ENCODE results near the gene EPHB1. TPM values are rescaled to one million over a fixed set of nuclear protein-coding genes. Genes with fewer than 3 reads are reported as not detected.

Gene EPHB1
- total RNA-seq, 4 donors from 2014 or later, result 11.1 to 14.2 (median 13.0) TPM

DNA sequence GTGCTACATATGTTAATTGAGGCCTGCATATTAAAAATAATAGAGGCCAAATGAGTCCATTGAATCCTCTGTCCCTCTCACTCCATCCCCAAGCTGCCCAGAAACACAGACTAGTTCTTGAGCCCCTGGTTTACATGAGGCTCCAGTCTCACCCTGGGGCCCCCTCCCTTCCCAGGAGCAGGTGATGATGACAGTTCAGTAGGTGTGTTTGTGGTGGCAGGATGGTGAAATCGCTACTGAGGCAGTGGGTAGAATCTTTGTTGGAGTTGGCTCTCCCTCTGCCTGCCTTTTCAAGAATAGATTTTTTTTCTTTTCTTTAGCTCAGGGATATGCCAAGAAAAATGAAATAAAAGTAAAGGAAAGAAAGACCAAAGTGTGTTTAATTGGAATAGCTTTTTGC is 288.7 kb downstream of the EPHB1 start:
- H3K4me3 ChIP-seq (ENCODE audit: low read depth, poor library complexity, severe bottlenecking), result no peak overlapping the region
- WGBS, 2 donors, result 56 to 69% methylated on average over 1 of the region's 1 CpG
- no peak for DNase-seq (ENCODE audit: low spot score in 2 of 2)
- intact Hi-C loops (cut with DNase I; ENCODE audit: low total_unique reads), result no loop called here
- TF ChIP-seq POLR2A (IDR thresholded peaks at IDR 0.05) (no peak), CTCF (IDR thresholded peaks at IDR 0.05) (no peak)

- WGBS, 2 donors, result 63 to 70% methylated on average over 7 of the region's 7 CpGs
Observed at GRCh38 chr3:135084405-135084804, 289.3 kb downstream of the EPHB1 start.

DNA sequence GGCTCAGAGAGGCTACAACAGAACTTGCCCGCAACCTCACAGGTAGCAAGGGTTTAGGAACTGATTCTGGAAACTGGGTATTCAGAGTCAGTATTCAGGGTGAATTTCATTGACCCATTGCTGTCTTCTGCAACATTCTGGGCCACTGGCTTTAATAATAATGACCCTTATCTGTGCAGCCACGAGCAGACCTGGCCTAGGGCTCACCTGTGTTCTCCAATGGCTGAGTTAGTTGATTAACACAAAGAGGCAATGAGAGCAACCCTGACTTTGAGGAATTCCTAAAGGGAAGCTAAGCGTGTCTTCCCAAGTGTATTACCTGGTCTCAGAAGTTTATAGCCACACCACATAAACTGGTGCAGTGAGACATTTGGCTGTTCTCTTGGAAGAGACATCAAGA is 289.9 kb downstream of the EPHB1 start:
- DNase-seq (ENCODE audit: low spot score in 2 of 2), result no peak
- no peak for TF ChIP-seq POLR2A (IDR thresholded peaks at IDR 0.05)
- no peak for TF ChIP-seq CTCF (IDR thresholded peaks at IDR 0.05)
- intact Hi-C loops (cut with DNase I; ENCODE audit: low total_unique reads), result no loop called here
- no peak overlapping the region for H3K4me3 ChIP-seq (ENCODE audit: low read depth, poor library complexity, severe bottlenecking)
- WGBS, 2 donors, result 58 to 68% methylated on average over 3 of the region's 3 CpGs

More at GRCh38 chr3:135084405-135084804, 289.3 kb downstream of the EPHB1 start:
- intact Hi-C loops (cut with DNase I; ENCODE audit: low total_unique reads), result no loop called here
- no peak overlapping the region for H3K4me3 ChIP-seq (ENCODE audit: low read depth, poor library complexity, severe bottlenecking)
- no peak for DNase-seq (ENCODE audit: low spot score in 2 of 2)
- TF ChIP-seq POLR2A (IDR thresholded peaks at IDR 0.05), result no peak
- no peak for TF ChIP-seq CTCF (IDR thresholded peaks at IDR 0.05)

DNA sequence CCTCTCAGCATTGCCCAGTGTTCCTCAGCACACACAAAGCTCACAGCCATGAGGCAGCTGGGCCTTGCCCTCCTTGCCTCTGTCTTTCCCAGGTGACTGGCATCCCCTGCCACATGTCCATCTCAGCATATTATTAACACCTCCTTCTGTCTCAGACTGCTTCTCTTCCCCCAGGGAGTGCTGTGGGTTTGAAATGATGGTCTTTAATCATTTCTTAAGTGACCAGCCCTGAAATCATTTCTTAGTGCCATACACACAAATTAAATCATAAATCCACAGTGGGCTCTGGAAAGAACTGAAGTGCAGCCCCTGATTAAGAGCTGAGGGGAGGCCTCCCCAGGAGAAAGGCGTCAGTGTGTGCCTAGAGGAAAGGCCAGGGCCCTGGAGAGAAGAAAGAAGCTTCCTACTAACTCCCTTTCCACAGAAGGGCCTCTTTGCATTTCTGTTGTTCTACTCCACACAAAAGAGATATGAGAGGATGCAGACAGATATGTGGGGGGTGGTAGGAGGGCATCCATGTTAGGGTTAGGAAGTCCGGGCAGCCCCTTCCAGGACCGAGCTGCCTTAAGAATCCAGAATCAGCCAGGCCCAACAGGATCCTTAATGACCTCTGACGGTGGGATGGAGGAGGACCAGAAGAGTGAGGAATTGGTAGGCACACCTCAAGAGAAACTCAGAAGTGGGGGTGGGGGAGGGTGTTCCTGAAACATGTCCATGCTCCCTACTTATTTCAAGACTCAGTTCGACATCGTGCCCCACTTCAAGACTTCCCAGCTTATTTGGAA is 290.8 kb downstream of the EPHB1 start:
- DNase-seq (ENCODE audit: low spot score in 2 of 2), result no peak
- WGBS, 2 donors, result 86% methylated on average over 6 of the region's 6 CpGs
- TF ChIP-seq CTCF (IDR thresholded peaks at IDR 0.05) (no peak), POLR2A (IDR thresholded peaks at IDR 0.05) (no peak)
- no peak overlapping the region for H3K4me3 ChIP-seq (ENCODE audit: low read depth, poor library complexity, severe bottlenecking)
- intact Hi-C loops (cut with DNase I; ENCODE audit: low total_unique reads), result no loop called here

DNA sequence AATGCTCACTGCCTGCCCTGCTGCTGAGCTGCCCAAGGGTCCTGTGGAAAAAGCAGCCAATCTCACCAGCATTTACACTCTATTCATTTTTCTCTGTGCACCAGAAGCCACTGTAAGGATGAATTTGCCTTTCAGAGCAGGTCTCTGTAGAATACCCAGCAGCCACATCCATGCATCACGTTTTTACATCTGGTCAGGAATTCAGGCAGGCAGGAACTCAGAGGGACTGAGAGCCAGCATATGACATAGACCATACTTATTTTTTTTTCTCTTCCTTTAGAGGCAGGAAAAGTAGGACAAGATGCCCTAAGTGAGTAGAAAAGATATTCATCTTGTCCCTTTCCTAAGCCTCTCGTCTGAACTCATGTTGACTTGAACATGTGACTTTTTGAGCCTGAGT is 292.7 kb downstream of the EPHB1 start:
- intact Hi-C loops (cut with DNase I; ENCODE audit: low total_unique reads), result no loop called here
- no peak for DNase-seq (ENCODE audit: low spot score in 2 of 2)
- no peak overlapping the region for H3K4me3 ChIP-seq (ENCODE audit: low read depth, poor library complexity, severe bottlenecking)
- 50 to 56% methylated on average over 2 of the region's 2 CpGs for WGBS, 2 donors
- TF ChIP-seq POLR2A (IDR thresholded peaks at IDR 0.05) (no peak), CTCF (IDR thresholded peaks at IDR 0.05) (no peak)

GRCh38 chr3:135089451-135089850 is 294.4 kb downstream of the EPHB1 start:
- intact Hi-C loops (cut with DNase I; ENCODE audit: low total_unique reads), result no loop called here
- 74% methylated on average over 5 of the region's 5 CpGs for WGBS, 2 donors
- TF ChIP-seq POLR2A (IDR thresholded peaks at IDR 0.05) (no peak), CTCF (IDR thresholded peaks at IDR 0.05) (no peak)
- peak in 1 of 2 donors; percentile 60 for DNase-seq (ENCODE audit: low spot score in 2 of 2)
- no peak overlapping the region for H3K4me3 ChIP-seq (ENCODE audit: low read depth, poor library complexity, severe bottlenecking)
